ENCODE results near the gene MANSC1. TPM values are rescaled to one million over a fixed set of nuclear protein-coding genes. Genes with fewer than 3 reads are reported as not detected.

The MANSC1 gene
- total RNA-seq, result 1.3 and 1.7 TPM in 2 replicates

DNA sequence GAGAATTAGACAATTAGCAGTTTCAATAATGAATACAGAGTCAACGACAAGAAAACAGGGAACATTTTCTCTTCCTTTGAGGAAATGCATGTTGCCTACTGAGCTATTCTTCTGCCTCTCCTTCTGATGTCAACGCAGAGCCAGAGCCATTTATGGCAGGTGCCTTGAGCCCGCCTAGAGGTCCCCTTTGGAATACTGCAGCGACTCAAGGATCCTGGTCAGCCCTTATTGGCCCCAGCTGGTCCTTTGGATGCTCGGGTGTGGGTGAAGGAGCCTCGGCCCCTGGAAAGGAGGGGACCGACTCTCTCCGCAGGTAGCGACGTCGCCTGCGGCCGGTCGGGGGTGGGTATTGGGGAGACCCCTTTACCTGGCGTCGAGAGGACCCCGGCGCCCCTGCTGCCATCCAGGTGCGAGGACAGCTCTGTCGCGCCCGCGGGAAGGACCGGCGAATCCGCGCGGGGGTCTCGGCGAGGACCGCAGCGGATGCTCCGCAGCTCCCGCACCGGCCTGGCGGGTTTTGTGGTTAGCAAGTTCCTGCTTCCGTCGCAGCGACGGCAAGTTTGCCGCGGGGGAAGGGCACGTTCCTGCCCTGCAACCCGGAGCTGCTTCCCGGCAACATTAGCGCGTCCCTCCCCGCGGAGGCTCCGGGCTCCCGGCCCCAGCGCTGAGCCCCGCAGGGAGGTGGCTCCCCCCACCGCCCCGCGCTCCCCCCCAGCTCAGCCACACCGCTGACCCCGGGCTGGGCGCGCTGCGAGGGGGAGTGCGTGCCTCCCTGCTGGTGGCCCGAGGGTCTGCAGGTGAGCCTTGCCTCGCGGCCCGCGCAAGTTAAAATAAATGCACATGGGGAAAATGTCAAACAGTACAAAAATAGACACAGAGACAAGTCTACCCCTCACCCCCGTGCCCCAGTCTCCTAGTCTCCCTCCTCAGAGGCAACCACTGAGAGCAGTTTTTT, at the start of gene MANSC1:
MANSC1 (minus strand) TSS at position 532 of the 955 bp plus-strand sequence. CDS start 6,928 bp downstream, outside the sequence.

DNA sequence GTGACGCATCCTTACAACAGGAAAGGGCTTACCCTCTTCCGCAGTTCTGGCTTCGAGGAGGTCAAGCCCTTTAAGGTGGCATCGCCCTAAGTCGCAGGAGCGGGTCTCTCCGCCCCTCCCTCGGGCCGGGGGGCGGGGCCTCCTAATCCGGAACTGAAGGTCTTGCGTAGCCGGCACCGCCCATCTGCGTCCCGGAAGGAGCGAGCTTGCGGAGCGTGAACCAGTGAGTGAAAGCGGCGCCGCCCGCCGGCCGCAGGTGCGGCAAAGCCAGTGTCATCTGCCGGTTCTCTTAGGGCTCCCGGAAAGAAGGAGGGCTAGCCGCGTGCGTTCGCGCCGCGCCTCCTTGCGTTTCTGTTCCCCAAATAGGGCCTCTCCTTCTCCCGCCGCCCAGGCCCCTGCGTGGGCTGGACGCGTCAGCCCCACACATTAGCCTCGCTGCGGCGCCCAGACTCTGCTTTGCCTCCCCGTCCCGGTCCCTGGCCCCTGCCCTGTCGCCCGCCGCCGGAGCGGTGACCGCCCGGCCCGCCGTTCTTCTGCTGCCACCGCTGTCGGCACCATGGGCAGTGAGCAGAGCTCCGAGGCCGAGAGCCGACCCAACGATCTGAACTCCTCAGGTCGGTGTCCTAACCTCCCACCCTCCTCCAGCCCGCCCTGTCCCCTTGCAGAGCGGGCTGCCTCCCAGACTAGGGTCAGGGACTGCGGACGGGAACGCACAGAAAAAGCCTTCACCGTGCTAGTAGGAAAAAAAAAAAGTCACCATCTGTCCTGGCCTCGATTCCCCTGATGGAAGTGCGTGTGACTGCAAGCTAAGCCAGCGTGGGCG, 7.1 kb upstream of the MANSC1 start, which contains the start of gene BORCS5:
BORCS5 (plus strand) TSS at position 183 of the 823 bp plus-strand sequence; CDS start at position 557, 374 bp downstream.

Other genes starting within 250 kb of the MANSC1 start
- 40.5 and 49.3 TPM in 2 replicates for gene LRP6, start 83.2 kb downstream of the MANSC1 start, total RNA-seq
- gene BORCS5, start 6.8 kb upstream of the MANSC1 start, total RNA-seq, result 12.8 and 13.8 TPM in 2 replicates
- 5.4 and 8.2 TPM in 2 replicates for gene DUSP16, start 212.6 kb upstream of the MANSC1 start, total RNA-seq